NB4 (cell line): ENCODE measurements around the gene BIN1.

Experiments
- DNase-seq: peaks from one replicate; pipeline ENCODE4 v3.0.0; 2010; ENCODE audit warnings: low read depth
- H3K4me3 ChIP-seq: one replicate; pipeline ENCODE4 v1.5.1; 2011; ENCODE audit warnings: mild to moderate bottlenecking, low read depth, low read length, moderate library complexity
- MYC ChIP-seq: IDR thresholded peaks from 2 replicates; pipeline ENCODE4 v1.6.1; 2011; ENCODE audit warnings: low read depth, low read length
- POLR2A ChIP-seq: IDR thresholded peaks from 2 replicates; pipeline ENCODE4 v1.6.1; 2011; ENCODE audit warnings: mild to moderate bottlenecking; ENCODE audit not compliant: insufficient read length; ENCODE audit errors: extremely low read depth
- TF ChIP-seq, protein P1 (sequence below): IDR thresholded peaks from one replicate; pipeline ENCODE4 v1.5.1; 2012; ENCODE audit warnings: low read depth, low read length
- TF ChIP-seq, protein P2 (sequence below): IDR thresholded peaks from 2 replicates; pipeline ENCODE4 v1.6.1; 2011; ENCODE audit warnings: low read depth, low read length

The BIN1 gene

DNA sequence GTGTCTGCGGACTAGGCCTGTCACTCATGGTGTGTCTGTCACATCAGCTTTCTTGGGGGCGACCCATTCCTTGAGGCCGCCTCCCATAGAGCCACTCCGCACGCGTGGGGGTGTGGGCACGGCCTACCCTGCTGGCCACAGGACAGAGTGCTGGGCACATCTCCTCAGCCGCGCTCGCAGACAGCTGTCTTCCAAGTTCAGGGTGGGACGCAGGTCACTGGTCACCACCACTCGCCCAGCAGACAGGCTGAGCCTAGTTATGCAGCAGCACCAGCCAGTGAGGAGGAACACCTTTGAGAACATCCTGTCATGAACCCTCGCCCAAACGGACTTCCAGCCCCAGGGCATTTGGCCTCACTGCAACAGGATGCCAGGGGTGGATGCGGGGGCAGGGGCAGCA, 30.8 kb upstream of the BIN1 start:
- DNase-seq, result no peak
- TF ChIP-seq MYC (no peak), POLR2A (no peak)
- TF ChIP-seq, protein P1, sequence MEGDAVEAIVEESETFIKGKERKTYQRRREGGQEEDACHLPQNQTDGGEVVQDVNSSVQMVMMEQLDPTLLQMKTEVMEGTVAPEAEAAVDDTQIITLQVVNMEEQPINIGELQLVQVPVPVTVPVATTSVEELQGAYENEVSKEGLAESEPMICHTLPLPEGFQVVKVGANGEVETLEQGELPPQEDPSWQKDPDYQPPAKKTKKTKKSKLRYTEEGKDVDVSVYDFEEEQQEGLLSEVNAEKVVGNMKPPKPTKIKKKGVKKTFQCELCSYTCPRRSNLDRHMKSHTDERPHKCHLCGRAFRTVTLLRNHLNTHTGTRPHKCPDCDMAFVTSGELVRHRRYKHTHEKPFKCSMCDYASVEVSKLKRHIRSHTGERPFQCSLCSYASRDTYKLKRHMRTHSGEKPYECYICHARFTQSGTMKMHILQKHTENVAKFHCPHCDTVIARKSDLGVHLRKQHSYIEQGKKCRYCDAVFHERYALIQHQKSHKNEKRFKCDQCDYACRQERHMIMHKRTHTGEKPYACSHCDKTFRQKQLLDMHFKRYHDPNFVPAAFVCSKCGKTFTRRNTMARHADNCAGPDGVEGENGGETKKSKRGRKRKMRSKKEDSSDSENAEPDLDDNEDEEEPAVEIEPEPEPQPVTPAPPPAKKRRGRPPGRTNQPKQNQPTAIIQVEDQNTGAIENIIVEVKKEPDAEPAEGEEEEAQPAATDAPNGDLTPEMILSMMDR, result no peak
- TF ChIP-seq, protein P2, sequence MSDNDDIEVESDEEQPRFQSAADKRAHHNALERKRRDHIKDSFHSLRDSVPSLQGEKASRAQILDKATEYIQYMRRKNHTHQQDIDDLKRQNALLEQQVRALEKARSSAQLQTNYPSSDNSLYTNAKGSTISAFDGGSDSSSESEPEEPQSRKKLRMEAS, result no peak
- no peak overlapping the region for H3K4me3 ChIP-seq

DNA sequence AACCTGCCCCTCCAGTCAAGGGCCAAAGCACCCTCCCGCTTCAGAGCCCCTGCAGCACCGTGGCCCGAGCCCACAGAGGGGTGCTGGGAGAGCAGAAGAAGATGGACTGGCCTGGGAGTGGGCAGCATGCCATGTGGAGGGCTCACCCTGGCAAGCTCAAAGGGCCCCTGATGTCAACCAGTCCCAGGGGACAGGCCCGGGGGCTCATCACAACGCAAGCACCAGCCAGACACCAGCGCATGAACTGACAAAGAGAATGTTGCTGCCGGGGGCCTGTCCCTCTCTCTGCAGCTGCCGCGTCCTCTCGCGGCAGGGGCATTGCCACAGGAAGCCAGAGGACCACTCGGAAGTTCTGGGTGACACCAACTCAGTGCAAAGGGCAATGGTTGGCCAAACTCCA, 30.3 kb upstream of the BIN1 start:
- no peak for DNase-seq
- no peak overlapping the region for H3K4me3 ChIP-seq
- TF ChIP-seq MYC (no peak), POLR2A (no peak)
- TF ChIP-seq, protein P1, result no peak
- TF ChIP-seq, protein P2, result no peak

DNA sequence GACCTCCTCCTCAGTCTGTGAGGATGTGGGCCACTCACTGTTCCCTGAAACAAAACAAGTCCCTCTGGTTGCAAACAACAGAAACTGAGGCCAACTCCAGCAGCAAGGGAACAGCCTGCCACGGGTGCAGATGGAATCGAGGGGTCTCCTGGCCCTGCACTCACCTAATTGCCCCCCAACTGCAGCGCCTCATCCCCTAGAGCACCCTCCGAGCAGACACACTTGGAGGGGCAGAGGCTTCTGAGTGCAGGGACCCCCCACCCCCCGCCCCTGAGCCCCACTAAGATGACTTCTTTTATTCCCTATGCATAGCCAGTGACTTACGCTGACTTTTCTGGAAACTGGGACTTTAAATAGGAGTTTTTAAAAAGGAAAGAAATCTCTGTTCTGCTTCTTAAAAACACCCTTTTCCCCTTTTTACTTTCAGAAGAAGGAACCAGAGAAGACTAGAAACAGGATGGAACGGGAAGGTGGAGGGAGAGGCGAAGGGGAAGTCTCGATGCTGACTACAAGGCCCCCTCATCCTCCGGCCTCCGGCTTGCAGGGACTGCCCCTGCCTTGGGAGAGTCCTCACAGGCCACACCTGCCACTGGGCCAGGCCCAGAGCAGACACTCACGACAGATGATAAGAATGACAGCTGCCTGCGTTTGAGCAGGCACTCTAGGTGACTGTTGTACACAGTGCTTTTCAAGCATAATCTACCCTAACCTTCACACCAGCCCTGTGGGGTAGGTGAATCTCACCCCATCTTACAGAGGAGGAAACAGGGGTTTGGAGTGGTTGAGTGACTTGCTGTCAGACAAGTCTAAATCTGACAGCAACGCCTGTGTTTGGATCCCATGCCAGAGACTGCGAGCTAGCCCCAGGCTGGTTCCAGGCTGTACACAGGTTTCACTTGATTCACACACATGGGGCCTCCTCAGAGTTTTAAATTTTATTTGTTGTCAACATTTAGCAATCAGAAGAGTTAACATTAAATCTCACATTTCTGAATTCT, 28.2 kb upstream of the BIN1 start:
- TF ChIP-seq, protein P2, result no peak
- TF ChIP-seq, protein P1, result no peak
- no peak for TF ChIP-seq MYC
- no peak for TF ChIP-seq POLR2A
- DNase-seq, result no peak
- H3K4me3 ChIP-seq, result no peak overlapping the region

DNA sequence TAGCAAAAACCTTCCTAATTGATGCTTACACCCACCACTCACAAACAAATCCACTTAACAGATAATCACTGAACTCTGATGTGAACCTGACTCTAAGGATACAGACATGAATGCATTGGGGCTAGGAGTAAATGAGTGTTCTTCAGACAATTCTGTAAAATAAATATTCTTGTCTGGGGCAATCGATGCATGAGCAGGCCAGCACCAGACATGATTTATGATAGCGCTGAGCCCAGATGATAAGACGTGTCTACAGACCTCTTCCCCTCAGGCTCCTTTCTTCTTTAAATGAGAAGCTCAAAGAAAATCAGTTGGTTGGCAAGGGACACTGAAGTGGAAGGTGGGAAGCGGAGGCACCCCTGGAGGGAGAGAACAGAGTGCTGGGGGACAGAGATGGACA, 27.3 kb upstream of the BIN1 start:
- no peak for TF ChIP-seq MYC
- TF ChIP-seq POLR2A, result no peak
- TF ChIP-seq, protein P2, result no peak
- TF ChIP-seq, protein P1, result no peak
- no peak overlapping the region for H3K4me3 ChIP-seq
- no peak for DNase-seq

DNA sequence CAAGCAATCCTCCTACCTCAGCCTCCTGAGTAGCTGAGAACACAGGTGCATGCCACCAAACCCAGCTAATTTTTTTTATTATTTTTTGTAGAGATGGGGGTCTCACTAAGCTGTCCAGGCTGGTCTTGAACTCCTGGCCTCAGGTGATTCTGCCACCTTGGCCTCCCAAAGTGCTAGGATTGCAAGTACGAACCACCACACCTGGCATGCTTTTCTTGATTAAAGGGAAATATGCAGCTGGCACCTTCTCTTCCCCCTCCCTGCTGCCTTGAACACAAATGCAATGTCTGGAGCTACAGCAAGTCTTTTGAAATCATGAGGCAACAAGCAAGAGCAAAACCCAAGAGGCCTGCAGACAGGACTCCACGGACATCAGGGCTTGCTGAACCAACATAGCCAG, 26.8 kb upstream of the BIN1 start:
- DNase-seq, result no peak
- no peak overlapping the region for H3K4me3 ChIP-seq
- TF ChIP-seq, protein P1, result no peak
- TF ChIP-seq POLR2A (no peak), MYC (no peak)
- TF ChIP-seq, protein P2, result no peak
